Fibroblast of peridontal ligament (primary cell): Measurements from ENCODE around the gene RTN1.

Source experiments
- DNase-seq: peaks from one replicate; pipeline ENCODE4 v3.0.0-alpha.2; 2010; ENCODE audit errors: extremely low read depth

RTN1 gene

DNA sequence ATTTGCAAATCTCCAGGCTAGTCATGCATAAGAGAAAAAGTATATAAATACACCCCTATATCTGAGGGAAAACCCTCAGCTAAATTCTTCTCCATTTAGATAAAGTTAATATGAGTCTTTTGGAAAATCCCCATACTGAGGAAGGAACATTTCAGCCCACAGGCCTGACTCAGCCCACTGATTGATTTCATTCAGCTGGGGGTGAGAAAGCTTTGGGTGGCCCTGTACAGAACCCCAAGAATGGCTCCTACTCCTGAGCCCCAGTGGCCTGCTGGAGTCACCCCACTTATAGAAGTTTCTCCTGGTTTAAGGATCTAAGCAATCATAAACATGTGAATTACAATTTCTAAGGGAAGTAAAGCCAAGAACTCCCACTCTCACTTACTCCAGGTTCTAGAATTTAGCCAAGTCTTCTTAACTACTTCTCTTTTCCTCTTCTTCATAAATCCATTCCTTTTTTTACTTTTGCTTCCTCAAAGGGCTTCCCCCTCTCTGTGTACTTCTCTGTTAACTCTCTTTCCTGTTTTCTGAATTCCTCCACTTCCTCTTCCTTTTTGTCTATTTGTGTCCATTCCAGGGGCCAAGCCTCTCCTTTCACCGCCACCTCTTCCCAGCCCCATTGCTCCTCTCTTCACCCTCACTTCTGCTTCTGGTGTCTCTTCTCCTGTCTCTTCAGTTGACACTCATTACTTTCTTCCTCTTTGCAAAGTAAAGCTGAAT lies 21.0 kb downstream of the RTN1 start:
- DNase-seq, result no peak

DNA sequence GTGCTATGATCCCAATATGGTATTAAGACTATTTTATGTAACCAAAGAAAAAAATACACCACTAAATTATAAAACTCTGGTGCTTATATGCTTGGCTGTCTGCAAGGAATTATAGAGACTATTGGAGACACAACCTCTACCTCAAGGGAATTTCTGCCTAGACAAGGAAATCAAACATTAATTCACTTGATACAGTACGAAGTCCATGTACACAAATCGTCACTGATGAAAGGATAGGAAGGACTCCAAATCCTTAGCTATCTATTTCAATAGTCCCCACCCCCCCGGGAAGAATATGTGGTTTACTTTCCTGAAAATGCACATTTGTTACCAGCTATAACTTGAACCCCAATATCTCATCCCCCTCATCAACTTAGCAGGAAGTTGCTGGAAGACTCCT lies 21.9 kb downstream of the RTN1 start:
- no peak for DNase-seq

DNA sequence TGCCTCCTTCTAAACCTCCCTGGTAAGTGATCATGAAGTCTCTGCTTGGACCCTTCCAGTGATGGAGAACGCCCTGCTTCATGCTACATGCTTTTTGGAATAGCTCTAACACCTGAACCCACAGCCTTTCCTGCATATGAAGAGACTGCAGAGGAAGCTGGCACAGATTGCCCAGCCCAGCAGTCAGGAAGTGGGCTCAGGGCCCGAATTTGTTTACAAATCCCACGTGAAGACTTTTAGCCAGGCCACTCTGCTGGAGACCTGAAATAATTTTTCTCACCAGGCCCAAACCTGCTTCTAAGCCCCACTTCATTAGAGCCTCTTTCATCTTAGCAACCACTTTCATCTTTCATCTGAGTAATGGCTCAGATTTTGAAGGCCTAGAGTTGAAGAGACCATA lies 22.9 kb downstream of the RTN1 start:
- no peak for DNase-seq

DNA sequence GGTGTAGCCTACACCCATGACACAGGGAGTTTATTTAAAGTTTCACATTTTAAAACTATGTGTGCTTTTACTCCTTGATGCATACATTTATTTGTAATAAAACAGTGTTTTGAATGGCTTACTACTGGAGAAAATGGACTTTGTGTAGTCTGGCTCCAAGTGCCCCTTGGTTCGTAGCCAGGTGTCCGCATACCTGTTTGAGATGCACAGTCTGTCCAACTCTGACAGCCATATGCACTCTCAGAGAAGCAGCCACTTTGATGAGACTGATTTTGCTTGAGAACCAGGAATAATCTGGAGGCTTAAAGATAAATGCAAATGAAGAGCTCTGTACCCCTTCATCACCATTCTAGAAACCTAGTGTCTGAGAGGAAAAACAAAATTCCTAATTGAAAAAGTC lies 24.0 kb downstream of the RTN1 start:
- no peak for DNase-seq

DNA sequence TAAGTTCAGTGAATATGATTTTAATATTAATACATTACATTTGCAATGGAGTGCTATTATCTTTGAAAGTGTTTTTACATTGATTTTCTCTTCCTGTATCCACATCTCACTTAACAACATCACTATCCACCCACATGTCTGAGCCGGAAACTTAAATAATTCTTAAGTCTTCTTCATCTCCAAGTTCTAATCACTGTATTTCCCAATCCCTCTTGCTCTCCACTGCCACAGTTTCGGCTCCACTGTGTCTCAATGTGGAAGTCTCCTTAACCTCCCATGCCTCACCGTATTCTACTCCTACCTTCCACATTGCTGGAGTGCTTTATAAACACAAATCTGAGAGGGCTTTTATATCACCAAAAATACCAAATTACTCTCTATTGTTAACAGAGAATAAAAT lies 25.3 kb downstream of the RTN1 start:
- DNase-seq, result no peak

DNA sequence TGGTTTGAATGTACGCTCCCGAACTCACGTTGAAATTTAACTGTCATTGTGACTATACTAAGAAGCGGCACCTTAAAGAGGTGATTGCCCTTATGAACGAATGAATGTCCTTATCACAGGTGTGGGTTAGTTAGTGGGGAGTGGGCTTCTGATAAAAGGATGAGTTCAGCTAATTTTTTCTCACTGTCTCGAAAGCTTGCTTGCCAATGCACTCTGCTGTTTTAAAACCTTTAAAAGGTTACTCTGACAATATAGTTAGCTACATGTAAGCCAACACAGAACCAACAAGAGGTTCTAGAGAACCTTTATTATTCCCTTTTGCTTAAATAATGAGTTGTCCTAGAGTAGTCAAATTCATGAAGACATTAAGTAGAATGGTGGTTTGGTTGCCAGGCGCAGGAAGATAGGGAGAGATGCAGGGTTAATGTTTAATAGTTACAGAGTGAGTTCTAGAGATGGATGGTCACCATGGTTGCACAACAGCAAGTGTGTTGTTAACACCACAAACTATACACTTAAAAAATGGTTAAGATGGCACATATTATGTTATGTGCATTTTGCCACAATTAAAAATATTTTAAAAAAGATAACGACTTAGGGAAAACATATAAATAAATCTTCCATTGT lies 26.3 kb downstream of the RTN1 start:
- DNase-seq, result no peak

DNA sequence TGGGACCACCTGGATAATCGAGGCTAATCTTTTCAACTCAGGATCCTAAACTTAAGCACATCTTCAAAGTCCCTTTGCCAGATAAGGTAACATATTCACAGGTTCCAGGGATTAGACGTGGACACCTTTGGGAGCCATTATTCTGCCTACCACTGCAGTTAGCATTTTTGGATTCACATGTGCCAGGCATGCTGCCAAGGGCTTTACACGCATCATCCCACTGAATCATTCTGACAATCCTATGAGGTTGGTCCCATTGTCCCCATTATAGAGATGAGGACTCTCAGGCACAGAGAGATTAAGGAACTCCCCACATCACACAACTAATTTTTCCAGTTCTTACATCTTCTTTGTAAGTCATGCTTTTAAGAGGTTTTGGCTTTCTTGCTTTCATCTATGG lies 34.5 kb downstream of the RTN1 start:
- no peak for DNase-seq

DNA sequence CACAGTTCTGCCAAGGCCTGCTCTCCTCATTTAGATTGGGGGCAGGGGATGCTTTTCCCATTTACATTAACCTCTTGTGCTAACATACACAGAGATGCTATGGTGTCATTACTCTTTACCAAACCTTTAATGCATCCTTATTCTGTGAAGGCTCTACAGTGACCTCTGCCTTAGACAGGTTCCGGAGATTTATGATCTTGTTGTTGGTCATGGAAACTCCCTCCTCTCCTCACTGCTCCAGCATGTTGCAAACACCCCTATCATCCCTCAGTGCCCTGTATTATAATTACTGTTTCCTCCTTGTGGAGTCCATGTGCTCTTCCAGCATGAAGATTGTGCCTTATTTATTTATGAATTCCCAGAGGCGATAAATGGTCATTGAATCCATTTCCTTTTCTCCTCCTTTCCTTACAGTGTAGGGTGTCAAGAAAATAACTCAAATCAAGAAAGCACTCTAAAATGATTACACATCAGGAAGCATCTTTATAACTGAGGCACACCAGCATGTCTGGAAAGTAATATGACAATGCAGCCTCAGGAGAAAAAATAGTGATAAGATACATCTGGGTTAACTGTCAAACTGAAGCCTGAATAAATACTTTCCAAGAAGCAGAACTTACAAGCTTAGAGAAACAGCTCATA lies 37.8 kb downstream of the RTN1 start:
- no peak for DNase-seq

DNA sequence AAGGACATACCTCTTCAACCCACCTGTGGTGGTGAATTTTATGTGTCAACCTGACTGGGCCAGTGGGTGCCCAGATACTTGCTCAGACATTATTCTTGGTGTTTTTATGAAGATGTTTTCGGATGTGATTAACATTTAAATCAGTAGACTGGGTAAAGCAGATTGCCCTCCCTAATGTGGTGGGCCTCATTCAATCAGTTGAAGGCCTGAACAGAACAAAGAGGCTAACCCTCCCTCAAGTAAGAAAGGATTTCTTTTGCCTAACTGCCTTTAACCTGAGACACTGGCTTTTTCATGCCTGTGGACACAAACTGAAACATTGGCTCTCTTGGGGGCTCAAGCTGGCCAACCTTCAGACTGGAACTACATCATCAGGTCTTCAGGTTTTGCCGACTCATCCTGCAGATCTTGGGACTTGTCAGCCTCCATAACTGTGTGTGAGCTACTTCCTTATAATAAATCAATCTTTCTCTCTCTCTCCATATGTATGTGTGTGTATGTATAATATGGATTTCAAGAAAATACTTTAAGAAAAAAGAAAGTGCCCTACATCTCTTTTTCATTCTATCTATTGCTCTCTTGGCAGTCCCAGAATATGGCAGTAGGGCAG lies 39.4 kb downstream of the RTN1 start:
- DNase-seq, result no peak

DNA sequence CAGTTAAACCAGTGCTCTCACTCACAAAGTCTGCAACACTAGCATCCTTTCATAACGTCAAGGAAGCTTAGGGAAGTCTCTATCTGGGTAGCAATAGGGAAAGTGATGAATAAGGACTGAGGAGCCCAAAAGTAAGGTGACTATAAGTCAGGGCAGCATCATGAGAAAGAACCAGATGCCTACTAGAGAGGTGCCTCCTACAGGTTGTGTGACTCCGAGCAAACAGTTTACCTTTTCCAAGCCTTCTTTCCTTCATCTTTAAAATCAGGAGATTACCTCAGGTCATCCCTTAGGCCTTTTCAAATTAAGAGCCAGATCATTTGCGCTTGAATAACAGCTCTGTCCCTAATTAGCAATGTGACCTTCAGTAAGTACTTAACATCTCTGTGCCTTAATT lies 40.2 kb downstream of the RTN1 start:
- DNase-seq, result no peak

DNA sequence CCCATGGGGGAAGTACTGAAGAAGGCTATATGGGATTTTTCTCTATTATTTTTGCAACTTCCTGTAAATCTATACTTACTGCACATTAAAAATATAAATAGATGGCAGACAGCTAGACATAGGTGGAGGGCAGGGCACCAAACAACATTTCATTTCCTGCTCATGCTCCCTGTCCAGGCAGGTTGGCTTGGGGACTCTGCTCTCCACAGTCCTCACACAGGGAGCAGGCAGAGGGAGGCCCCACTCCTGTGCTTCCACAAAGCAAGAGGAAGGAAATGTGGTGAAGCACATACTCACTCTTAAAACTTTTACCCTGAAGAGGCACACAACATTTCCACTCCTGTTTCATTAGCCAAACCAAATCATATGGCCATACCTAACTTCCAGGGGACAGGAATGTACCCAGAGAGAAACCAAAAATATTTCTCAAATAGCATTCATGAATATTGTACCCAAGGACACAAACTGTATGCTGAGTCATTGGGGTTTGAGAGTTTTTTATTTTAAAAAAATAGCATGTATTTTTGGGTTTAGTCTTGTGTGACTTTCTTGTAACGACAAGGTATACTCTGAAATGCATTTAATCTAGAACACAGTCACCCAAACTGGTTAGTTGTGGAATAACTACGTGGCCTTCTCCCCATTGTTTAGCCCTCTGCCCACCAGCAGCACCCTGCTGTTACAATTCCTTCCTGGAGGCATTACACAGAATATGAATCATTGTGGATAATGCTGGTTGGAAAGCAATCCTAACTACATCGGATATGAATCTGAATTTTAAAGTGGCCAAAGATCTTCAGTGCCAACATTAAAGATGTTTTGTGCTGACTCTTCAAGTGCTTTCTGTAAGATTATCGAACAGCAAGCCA lies 40.9 kb downstream of the RTN1 start:
- DNase-seq, result no peak

DNA sequence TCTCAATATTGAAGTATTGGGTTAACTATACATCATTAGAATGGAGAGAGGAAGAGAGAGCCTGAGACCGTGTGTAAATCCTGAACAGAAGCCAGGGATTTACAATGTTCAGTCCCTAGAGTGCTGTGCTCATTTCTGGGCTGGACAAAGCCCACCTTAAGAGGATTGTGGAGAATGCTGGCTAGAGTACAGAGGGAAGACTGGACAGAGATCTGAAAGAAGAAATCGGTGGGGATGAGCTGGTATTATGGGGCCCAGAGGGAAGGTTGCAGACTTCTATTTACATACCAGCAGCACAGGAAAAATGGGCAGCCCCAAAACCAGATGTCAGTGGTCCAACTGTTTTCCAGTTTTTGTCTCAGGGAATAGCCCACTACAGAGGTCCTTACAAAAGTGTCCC lies 42.3 kb downstream of the RTN1 start:
- DNase-seq, result no peak

DNA sequence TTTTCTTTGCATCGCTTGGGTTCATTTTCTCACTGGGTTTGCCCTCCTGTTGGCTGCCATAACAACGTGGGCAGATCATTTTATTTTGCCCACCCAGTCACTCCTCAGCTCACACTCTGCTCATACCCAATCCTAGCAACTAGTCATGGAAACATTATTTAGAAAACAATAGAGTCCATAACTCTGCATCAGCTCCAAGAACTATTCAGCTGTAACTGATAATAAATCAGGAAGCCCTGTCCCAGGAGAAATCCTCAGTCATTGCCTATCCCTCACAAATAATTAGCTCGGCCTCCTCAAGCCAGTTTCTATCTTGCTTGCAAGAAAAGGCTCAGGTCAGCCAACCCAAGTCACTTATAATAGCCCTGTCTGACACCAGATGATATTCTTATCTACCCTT lies 43.2 kb downstream of the RTN1 start:
- DNase-seq, result no peak

DNA sequence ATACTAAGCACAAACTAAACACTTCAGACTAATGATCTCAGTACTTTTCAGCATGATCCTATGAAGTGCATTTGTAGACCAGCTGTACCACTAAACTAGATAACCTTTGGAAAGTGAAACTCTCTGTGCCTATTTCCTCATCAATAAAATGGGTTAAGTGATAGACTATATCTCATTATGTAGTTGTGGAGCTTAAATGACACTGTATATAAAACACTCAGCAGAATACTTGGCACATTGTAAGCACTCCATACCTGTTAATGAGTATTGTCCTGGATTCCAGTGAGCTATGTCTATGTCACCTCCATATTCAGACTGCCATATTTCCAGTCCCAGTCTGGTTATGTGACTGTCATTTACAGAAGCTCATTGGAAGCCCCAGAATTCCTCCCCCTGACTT lies 44.4 kb downstream of the RTN1 start:
- no peak for DNase-seq

DNA sequence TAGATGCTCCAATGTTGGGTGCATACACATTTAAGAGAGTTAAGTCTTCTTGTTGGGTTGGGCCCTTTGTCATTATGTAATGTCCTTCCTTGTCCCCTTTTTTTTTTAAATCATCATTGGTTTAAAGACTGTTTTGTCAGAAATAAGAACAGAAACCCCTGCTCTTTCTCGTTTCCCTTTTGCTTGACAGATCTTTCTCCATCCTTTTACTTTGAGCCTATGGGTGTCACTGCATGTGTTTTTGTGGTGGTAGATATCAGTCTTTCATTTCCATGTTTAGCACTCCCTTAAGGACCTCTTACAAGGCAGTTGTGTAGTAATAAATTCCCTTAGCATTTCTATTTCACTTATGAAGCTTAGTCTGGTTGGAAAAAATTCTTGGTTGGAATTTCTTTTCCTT lies 47.4 kb downstream of the RTN1 start:
- DNase-seq, result no peak

DNA sequence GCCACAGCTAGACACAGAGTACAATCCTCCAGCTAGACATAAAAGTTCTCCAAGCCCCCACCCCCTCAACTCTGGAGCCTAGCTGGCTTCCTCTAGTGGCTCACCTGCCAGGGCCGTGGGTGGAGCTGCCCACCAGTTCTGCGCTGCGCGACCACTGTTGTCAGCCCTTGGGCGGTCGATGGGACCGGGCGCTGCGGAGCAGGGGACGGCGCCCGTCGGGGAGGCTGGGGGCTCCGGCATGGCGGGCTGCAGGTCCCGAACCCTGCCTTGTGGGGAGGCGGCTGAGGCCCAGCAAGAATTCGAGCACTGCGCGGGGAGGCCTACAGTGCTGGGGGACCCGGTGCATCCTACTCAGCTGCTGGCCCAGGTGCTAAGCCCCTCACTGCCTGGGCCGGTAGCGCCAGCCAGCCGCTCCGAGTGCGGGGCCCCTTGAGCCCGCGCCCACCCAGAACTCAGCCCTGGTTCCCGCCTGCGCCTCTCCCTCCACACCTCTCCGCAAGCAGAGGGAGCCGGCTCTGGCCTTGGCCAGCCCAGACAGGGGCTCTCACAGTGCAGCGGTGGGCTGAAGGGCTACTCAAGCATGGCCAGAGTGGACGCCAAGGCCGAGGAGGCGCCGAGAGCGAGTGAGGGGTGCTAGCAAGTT lies 51.0 kb downstream of the RTN1 start:
- DNase-seq, result no peak

DNA sequence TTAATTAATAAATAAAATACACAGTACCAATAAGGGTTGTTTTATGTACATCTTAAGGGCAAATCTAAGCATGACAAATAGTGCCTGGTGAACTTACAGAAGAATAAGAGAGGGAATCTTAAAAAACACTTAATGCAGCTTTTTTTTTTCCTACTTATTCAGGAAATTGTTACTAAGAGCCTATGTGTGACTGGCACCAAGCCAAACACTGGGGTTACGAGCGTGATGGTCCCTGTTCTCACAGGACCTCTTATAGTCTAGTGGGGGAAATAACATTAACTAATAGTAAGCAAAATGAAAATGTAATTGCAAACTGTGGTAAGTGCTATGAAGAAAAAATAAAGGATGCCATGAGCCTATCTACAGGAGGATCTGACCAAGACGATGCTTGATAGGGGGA lies 53.6 kb downstream of the RTN1 start:
- DNase-seq, result no peak

DNA sequence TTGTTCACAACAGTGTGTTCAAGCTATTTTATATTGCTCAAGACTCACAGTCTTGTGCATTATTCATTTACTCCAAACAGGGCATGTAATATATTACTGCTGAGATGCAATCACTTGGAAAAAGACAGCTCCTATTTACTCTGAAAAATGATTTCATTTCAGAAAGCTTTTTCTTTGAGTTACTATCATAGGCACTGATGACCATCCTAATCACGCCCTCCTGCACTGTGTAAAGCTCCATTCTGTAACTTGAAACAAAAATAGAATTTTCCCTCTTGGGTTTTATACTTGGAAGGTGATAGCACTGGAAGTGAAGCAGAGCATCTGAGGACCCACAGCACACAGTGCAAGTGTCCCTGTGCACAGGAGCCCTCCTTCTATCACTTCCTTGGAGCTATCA lies 55.6 kb downstream of the RTN1 start:
- no peak for DNase-seq

DNA sequence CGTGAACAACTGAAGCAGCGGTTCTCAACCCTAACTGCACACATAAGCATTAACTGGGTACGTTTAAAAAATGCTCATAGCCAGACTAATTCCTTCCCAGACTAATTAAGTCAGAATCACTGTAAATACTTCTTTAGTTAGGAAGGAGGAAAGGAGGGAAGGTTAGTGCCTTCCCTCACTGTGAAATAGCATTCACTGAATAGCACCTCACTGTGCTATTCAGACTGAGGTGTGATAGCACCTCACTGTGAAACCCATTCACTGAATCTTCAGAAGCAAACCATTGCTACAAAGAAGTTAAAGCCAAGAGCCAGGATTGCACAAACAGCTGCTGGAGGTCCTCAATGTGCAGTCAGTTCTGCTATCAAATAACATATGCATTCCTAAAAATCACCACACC lies 58.8 kb downstream of the RTN1 start:
- DNase-seq, result no peak

DNA sequence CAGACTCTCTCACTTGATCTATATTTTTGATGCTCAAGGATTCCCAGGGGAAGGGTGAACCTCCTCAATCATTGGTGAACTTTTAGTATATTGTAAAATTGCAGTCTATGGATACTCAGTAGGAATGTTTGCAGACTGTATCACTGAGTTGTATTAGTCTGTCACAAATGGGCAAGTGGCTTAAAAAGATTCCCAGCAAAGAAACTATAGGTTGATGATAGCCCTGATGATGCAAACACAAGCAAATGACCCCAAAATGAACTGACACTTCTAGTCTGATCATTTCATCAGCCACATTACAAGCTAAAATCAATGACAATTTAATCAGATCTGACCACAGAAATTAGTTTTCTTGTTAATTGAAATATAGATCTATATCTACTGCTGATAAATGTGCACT lies 59.5 kb downstream of the RTN1 start:
- no peak for DNase-seq

DNA sequence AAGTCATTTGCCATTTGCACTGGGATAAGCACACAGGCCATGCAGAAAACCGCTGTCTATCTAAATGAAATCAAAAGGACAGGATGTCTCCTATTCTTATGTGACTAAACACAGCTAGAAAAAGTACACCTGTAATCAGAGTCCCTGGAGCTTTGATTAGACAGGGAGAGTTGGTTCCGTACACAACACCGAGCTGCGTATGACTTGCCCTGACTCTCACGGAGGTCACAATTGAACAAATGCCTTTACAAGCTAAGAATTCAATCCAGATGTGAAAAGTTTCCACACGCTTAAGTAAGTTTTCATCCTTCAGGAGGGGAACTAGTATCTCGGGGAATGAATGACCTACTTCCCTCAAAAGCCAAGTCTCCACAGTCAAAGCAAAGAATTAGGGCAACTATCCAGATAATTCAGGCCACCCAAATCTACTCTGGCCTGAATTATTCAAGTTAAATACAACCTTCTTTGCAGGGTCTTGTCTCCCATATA lies 67.5 kb downstream of the RTN1 start:
- DNase-seq, result no peak
